Osteocyte (in vitro differentiated cells): ENCODE results near the gene ZNF778. TPM values are rescaled to one million over a fixed set of nuclear protein-coding genes. Genes with fewer than 3 reads are reported as not detected.
"Not testable (repeated sequence)": the region's sequence is repeated elsewhere in the genome, so short reads cannot be mapped to it uniquely, and the experiment has no call there.

ENCODE experiments used
- DNase-seq: peaks from one replicate; pipeline ENCODE4 v3.0.0; 2021; ENCODE audit warnings: mixed read lengths; ENCODE audit not compliant: unreplicated experiment; ENCODE audit errors: extremely low spot score
- H3K27ac Mint-ChIP-seq: one replicate; pipeline ENCODE4 v1.8.0; 2021; ENCODE audit warnings: mild to moderate bottlenecking, mixed read lengths; ENCODE audit not compliant: unreplicated experiment
- H3K27me3 Mint-ChIP-seq: one replicate; pipeline ENCODE4 v1.8.0; 2021; ENCODE audit warnings: mixed read lengths; ENCODE audit not compliant: unreplicated experiment
- H3K36me3 Mint-ChIP-seq: one replicate; pipeline ENCODE4 v1.8.0; 2021; ENCODE audit warnings: mixed read lengths; ENCODE audit not compliant: unreplicated experiment
- H3K4me1 Mint-ChIP-seq: one replicate; pipeline ENCODE4 v1.8.0; 2021; ENCODE audit warnings: mixed read lengths; ENCODE audit not compliant: unreplicated experiment
- H3K4me3 Mint-ChIP-seq: one replicate; pipeline ENCODE4 v1.8.0; 2021; ENCODE audit warnings: mild to moderate bottlenecking, moderate library complexity, mixed read lengths; ENCODE audit not compliant: unreplicated experiment
- H3K9me3 Mint-ChIP-seq: one replicate; pipeline ENCODE4 v1.8.0; 2021; ENCODE audit warnings: mixed read lengths; ENCODE audit not compliant: unreplicated experiment
- CTCF ChIP-seq: fragments of 200-600 bp; sonication (generic); IDR thresholded peaks from 2 replicates; pipeline ENCODE4 v1.5.0; 2021; ENCODE audit warnings: antibody characterized with exemption, mild to moderate bottlenecking, moderate library complexity
- total RNA-seq: library from RNA; stranded (reverse); gene quantifications from 2 replicates; pipeline ENCODE4 v1.2.1, GENCODE V29; 2021

Gene ZNF778
- total RNA-seq, 1 donor from 2014 or later, result 10.5 TPM

GRCh38 chr16:89233678-89234490, 16.4 kb downstream of the ZNF778 start:
- Mint-ChIP-seq H3K27ac (no peak overlapping the region), H3K4me3 (no peak overlapping the region), H3K9me3 (peaks cover 7% of the 10 kb centered on the region), H3K27me3 (no peaks in the 10 kb centered on the region), H3K36me3 (peaks cover 47% of the 10 kb centered on the region), H3K4me1 (no peaks in the 10 kb centered on the region)
- DNase-seq, result no peak
- TF ChIP-seq CTCF, result no peak

- H3K27ac Mint-ChIP-seq, result no peak overlapping the region
- H3K4me3 Mint-ChIP-seq, result no peak overlapping the region
- H3K27me3 Mint-ChIP-seq, result no peaks in the 10 kb centered on the region
- DNase-seq, result no peak
- peaks cover 21% of the 10 kb centered on the region for H3K36me3 Mint-ChIP-seq
- peaks cover 9% of the 10 kb centered on the region for H3K4me1 Mint-ChIP-seq
- TF ChIP-seq CTCF, result no peak
- H3K9me3 Mint-ChIP-seq, result no peaks in the 10 kb centered on the region
Measured at GRCh38 chr16:89237733-89238132, 20.2 kb downstream of the ZNF778 start.

GRCh38 chr16:89241187-89242007, 23.9 kb downstream of the ZNF778 start:
- H3K4me1 Mint-ChIP-seq, result peaks cover 11% of the 10 kb centered on the region
- H3K36me3 Mint-ChIP-seq, result no peaks in the 10 kb centered on the region
- peak; percentile 89 for DNase-seq
- H3K27ac Mint-ChIP-seq, result peak overlapping the region; percentile 99
- H3K9me3 Mint-ChIP-seq, result no peaks in the 10 kb centered on the region
- no peak for TF ChIP-seq CTCF
- peak overlapping the region; percentile 99 for H3K4me3 Mint-ChIP-seq
- H3K27me3 Mint-ChIP-seq, result no peaks in the 10 kb centered on the region

- no peak overlapping the region for H3K27ac Mint-ChIP-seq
- no peaks in the 10 kb centered on the region for H3K36me3 Mint-ChIP-seq
- H3K27me3 Mint-ChIP-seq, result no peaks in the 10 kb centered on the region
- no peaks in the 10 kb centered on the region for H3K9me3 Mint-ChIP-seq
- no peak for DNase-seq
- H3K4me1 Mint-ChIP-seq, result peaks cover 14% of the 10 kb centered on the region
- no peak for TF ChIP-seq CTCF
- H3K4me3 Mint-ChIP-seq, result peak overlapping the region; percentile 14
Measured at GRCh38 chr16:89242795-89243200, 25.3 kb downstream of the ZNF778 start.

- peaks cover 14% of the 10 kb centered on the region for H3K4me1 Mint-ChIP-seq
- H3K27ac Mint-ChIP-seq, result no peak overlapping the region
- no peaks in the 10 kb centered on the region for H3K36me3 Mint-ChIP-seq
- no peaks in the 10 kb centered on the region for H3K27me3 Mint-ChIP-seq
- TF ChIP-seq CTCF, result no peak
- peak overlapping the region; percentile 14 for H3K4me3 Mint-ChIP-seq
- DNase-seq, result no peak
- no peaks in the 10 kb centered on the region for H3K9me3 Mint-ChIP-seq
Measured at GRCh38 chr16:89243664-89244063, 26.2 kb downstream of the ZNF778 start.

GRCh38 chr16:89244264-89244663, 26.8 kb downstream of the ZNF778 start:
- H3K4me3 Mint-ChIP-seq, H3K27ac Mint-ChIP-seq, H3K36me3 Mint-ChIP-seq, H3K27me3 Mint-ChIP-seq, DNase-seq, H3K9me3 Mint-ChIP-seq: not testable (repeated sequence)
- H3K4me1 Mint-ChIP-seq, result peaks cover 14% of the 10 kb centered on the region
